PC-3 (cell line): ENCODE data around the gene ANKRD40. TPM values are rescaled to one million over a fixed set of nuclear protein-coding genes. Genes with fewer than 3 reads are reported as not detected.

Source experiments
- ATAC-seq: fragments of 200-7000 bp; cut with Tn5 transposase; 2 replicates; pipeline ENCODE4 v1.9.1; 2020; ENCODE audit warnings: mild to moderate bottlenecking, moderate library complexity
- BruUV-seq: library from RNA; stranded (reverse); fragments of 400-500 nt; replicated peaks from 2 replicates; lab custom pipeline; 2021; lab: Mats Ljungman, UMichigan
- CTCF ChIA-PET: fragments of 300-600 bp; sonication (Branson Sonifier 250); formaldehyde crosslinking; loops from one replicate; lab custom pipeline; 2022; ENCODE audit warnings: antibody characterized with exemption; lab: Charles Lee
- POLR2A ChIA-PET: fragments of 300-600 bp; sonication (Branson Sonifier 250); formaldehyde crosslinking; loops from one replicate; lab custom pipeline; 2022; ENCODE audit warnings: antibody characterized with exemption; ENCODE audit not compliant: unreplicated experiment; lab: Charles Lee
- DNase-seq: peaks from one replicate; pipeline ENCODE4 v3.0.0-alpha.2; 2015
- H2AFZ ChIP-seq: fragments of 300-600 bp; sonication (generic); 2 replicates; pipeline ENCODE4 v1.6.0; 2016; ENCODE audit warnings: antibody characterized with exemption, low read length
- H3F3A ChIP-seq: fragments of 300-600 bp; sonication (generic); one replicate; pipeline ENCODE4 v1.6.0; 2017; ENCODE audit warnings: antibody characterized with exemption, low read length, control low read depth, mild to moderate bottlenecking; ENCODE audit not compliant: unreplicated experiment
- H3K27ac ChIP-seq: fragments of 300-600 bp; sonication (generic); 2 replicates; pipeline ENCODE4 v1.5.1; 2016; ENCODE audit warnings: mild to moderate bottlenecking, low read length
- H3K27me3 ChIP-seq: fragments of 300-600 bp; sonication (generic); 2 replicates; pipeline ENCODE4 v1.6.1; 2016; ENCODE audit warnings: low read length, mixed read lengths
- H3K36me3 ChIP-seq: fragments of 300-600 bp; sonication (generic); 2 replicates; pipeline ENCODE4 v1.6.1; 2016; ENCODE audit warnings: low read depth, mixed run types, low read length, mixed read lengths
- H3K4me1 ChIP-seq: fragments of 300-600 bp; sonication (generic); 2 replicates; pipeline ENCODE4 v1.5.1; 2016; ENCODE audit warnings: low read length; ENCODE audit not compliant: insufficient read depth
- H3K4me2 ChIP-seq: fragments of 300-600 bp; sonication (generic); 2 replicates; pipeline ENCODE4 v1.6.0; 2016; ENCODE audit warnings: low read length
- H3K4me3 ChIP-seq: fragments of 300-600 bp; sonication (generic); 2 replicates; pipeline ENCODE4 v1.5.1; 2016; ENCODE audit warnings: mild to moderate bottlenecking, low read length, mixed read lengths
- H3K79me2 ChIP-seq: fragments of 300-600 bp; sonication (generic); 2 replicates; pipeline ENCODE4 v1.6.1; 2017; ENCODE audit warnings: low read length, mixed read lengths
- H3K9ac ChIP-seq: fragments of 300-600 bp; sonication (generic); 2 replicates; pipeline ENCODE4 v1.6.0; 2016; ENCODE audit warnings: mild to moderate bottlenecking, low read length
- H3K9me2 ChIP-seq: fragments of 300-600 bp; sonication (generic); replicated peaks from 2 replicates; pipeline ENCODE4 v1.6.1; 2016; ENCODE audit warnings: mixed run types, low read length, mixed read lengths
- H3K9me3 ChIP-seq: fragments of 300-600 bp; sonication (generic); 2 replicates; pipeline ENCODE4 v1.6.1; 2016; ENCODE audit warnings: low read length, mixed read lengths
- H4K20me1 ChIP-seq: fragments of 300-600 bp; sonication (generic); 2 replicates; pipeline ENCODE4 v1.6.1; 2016; ENCODE audit warnings: low read length, mixed read lengths
- CTCF ChIP-seq: fragments of 300-600 bp; sonication (generic); conservative IDR thresholded peaks from 2 replicates; pipeline ENCODE4 v1.5.1; 2017; ENCODE audit warnings: antibody characterized with exemption, low read depth, mild to moderate bottlenecking, low read length
- EZH2 ChIP-seq: fragments of 300-600 bp; sonication (generic); IDR thresholded peaks from one replicate; pipeline ENCODE4 v1.6.1; 2017; ENCODE audit warnings: antibody characterized with exemption, mild to moderate bottlenecking, low read length; ENCODE audit not compliant: unreplicated experiment
- EZH2phosphoT487 ChIP-seq: fragments of 300-600 bp; sonication (generic); IDR thresholded peaks from 2 replicates; pipeline ENCODE4 v1.6.1; 2018; ENCODE audit warnings: mild to moderate bottlenecking, antibody characterized with exemption, low read length, borderline replicate concordance
- intact Hi-C: fragments of 100-400 bp; cut with micrococcal nuclease; formaldehyde crosslinking; loops from 2 replicates; pipeline ENCODE4 v1.9.0; 2023
- total RNA-seq: library from RNA; depleted of rRNA; stranded (reverse); fragments of >200 nt; gene quantifications from 2 replicates; pipeline ENCODE4 v1.2.3, GENCODE V29; 2014

The ANKRD40 gene
- total RNA-seq, 1 experiment from 2014 or later: 44.2 TPM

DNA sequence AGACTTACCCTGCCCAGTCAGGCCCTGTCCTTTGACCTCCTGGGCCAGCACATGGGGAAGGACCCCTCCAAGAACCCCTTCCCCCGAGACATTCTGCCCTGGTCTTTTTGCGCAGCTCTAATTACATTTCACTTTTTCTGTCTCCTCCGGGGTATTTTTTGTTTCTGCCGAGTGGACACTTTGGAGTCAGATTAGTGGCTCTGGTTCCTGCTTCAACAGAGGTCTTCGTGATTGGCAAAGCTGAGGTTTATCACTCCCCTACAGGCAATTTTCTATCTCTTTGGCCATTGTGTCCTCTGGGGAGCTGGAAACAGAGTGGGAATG, 23.5 kb downstream of the ANKRD40 start:
- H2AFZ ChIP-seq: no peak overlapping the region
- H3F3A ChIP-seq: no peaks in the 10 kb centered on the region
- H3K27me3 ChIP-seq: no peaks in the 10 kb centered on the region
- ATAC-seq (no peak), DNase-seq (no peak)
- POLR2A ChIA-PET: interaction anchor here (0.7 kb wide), 2 partner anchors 49 to 322 kb away, joined by 3 to 6 read pairs; no protein-coding TSS in a partner anchor
- peak overlapping the region; percentile 29; the same call in 1 of the 2 replicates for H3K4me2 ChIP-seq
- H3K9me2 ChIP-seq: no peaks in the 10 kb centered on the region
- H3K9ac ChIP-seq: no peak overlapping the region
- no peaks in the 10 kb centered on the region for H3K79me2 ChIP-seq
- no peak for TF ChIP-seq CTCF
- no peak for TF ChIP-seq EZH2phosphoT487
- no peak for TF ChIP-seq EZH2
- H3K27ac ChIP-seq: no peak overlapping the region
- H3K9me3 ChIP-seq: no peaks in the 10 kb centered on the region
- BruUV-seq: no TSS peak
- no peaks in the 10 kb centered on the region for H4K20me1 ChIP-seq
- no peaks in the 10 kb centered on the region for H3K36me3 ChIP-seq
- CTCF ChIA-PET: interaction anchor here (0.6 to 0.7 kb wide), 2 partner anchors 55 to 165 kb away, joined by 3 read pairs; no protein-coding TSS in a partner anchor
- peaks cover 44% of the 10 kb centered on the region for H3K4me1 ChIP-seq
- intact Hi-C loops: no loop called here
- no peak overlapping the region for H3K4me3 ChIP-seq

- intact Hi-C loops: no loop called here
- BruUV-seq: no TSS peak
- ChIA-PET CTCF (interaction anchor here (0.6 kb wide), 1 partner anchor 166 kb away, joined by 3 read pairs; no protein-coding TSS in a partner anchor), POLR2A (no interaction called here)
- TF ChIP-seq EZH2: no peak
- no peak for TF ChIP-seq EZH2phosphoT487
- TF ChIP-seq CTCF: no peak
- Histone ChIP-seq H2AFZ (no peak overlapping the region), H4K20me1 (no peaks in the 10 kb centered on the region), H3F3A (no peaks in the 10 kb centered on the region), H3K4me1 (peaks cover 38% of the 10 kb centered on the region), H3K4me3 (no peak overlapping the region), H3K9me3 (no peaks in the 10 kb centered on the region), H3K79me2 (no peaks in the 10 kb centered on the region), H3K9me2 (no peaks in the 10 kb centered on the region), H3K36me3 (no peaks in the 10 kb centered on the region), H3K4me2 (no peak overlapping the region), H3K27me3 (no peaks in the 10 kb centered on the region), H3K9ac (no peak overlapping the region), H3K27ac (no peak overlapping the region)
- DNase-seq (no peak), ATAC-seq (no peak)
These were observed 24.1 kb downstream of the ANKRD40 start for GRCh38 chr17:50683434-50684287.

DNA sequence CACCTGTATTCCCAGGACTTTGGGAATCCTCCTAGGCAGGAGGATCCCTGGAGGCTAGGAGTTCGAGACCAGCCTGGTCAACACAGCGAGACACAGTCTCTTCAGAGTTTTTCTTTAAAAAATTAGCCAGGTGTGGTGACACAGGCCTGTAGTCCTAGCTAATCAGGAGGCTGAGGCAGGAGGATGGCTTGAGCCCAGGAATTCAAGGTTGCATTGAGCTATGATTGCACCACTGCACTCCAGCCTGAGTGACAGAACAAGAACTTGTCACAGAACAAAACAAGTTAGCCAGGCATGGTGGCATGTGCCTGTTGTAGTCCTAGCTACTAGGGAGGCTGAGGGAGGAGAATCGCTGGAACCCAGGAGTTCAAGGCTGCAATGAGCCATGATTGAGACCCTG, 24.8 kb downstream of the ANKRD40 start:
- TF ChIP-seq CTCF: no peak
- no peak for TF ChIP-seq EZH2
- no peak for TF ChIP-seq EZH2phosphoT487
- BruUV-seq: no TSS peak
- Histone ChIP-seq H3K9me2 (no peaks in the 10 kb centered on the region), H3K4me3 (no peak overlapping the region), H3K9me3 (no peaks in the 10 kb centered on the region), H3K4me2 (no peak overlapping the region), H3K9ac (no peak overlapping the region), H3F3A (no peaks in the 10 kb centered on the region), H3K27me3 (no peaks in the 10 kb centered on the region), H3K79me2 (no peaks in the 10 kb centered on the region), H2AFZ (no peak overlapping the region), H4K20me1 (no peaks in the 10 kb centered on the region), H3K36me3 (no peaks in the 10 kb centered on the region), H3K4me1 (peaks cover 38% of the 10 kb centered on the region), H3K27ac (no peak overlapping the region)
- DNase-seq (no peak), ATAC-seq (no peak)
- intact Hi-C loops: no loop called here
- CTCF ChIA-PET: no interaction called here
- POLR2A ChIA-PET: no interaction called here
